ENCODE results near the gene RTTN. TPM values are rescaled to one million over a fixed set of nuclear protein-coding genes. Genes with fewer than 3 reads are reported as not detected.

RTTN gene
- total RNA-seq, 1 experiment from 2014 or later = 64.7 TPM

DNA sequence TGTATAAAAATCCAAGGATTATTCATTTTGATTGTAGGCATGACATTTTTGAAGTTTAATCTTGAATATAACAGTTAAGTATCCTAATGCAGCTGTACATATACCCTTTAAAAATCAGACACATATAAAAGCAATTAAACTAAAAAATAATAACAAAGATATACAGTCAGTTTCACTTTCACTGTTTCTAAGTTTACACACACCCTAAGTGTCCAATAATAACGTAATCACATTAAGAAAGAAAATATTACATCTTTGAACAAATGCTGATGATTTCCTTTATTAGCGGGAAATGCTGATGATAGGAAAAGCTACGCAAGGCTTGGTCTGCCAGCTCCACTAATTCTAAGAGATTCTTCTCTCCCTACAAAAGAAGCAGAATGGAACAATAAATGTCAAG is 38.8 kb downstream of the RTTN start:
- intact Hi-C loops (cut with micrococcal nuclease) = no loop called here
- Mint-ChIP-seq H3K4me1 (ENCODE audit: insufficient read depth, unreplicated experiment) (no peaks in the 10 kb centered on the region), H3K4me3 (ENCODE audit: unreplicated experiment) (no peak overlapping the region), H3K9me3 (ENCODE audit: unreplicated experiment) (no peaks in the 10 kb centered on the region), H3K27ac (ENCODE audit: low read depth, unreplicated experiment) (no peak overlapping the region), H3K36me3 (ENCODE audit: insufficient read depth, unreplicated experiment) (peaks cover 4% of the 10 kb centered on the region), H3K27me3 (ENCODE audit: insufficient read depth, unreplicated experiment) (no peaks in the 10 kb centered on the region)
- no peak for TF ChIP-seq CTCF (IDR thresholded peaks at IDR 0.05; ENCODE audit: unreplicated experiment)
- POLR2A ChIA-PET = interaction anchor here (0.8 kb wide), 1 partner anchor 285 kb away, joined by 3 read pairs; no protein-coding TSS in a partner anchor
- CTCF ChIA-PET = interaction anchor here (0.9 to 1.4 kb wide), 2 partner anchors 23 to 268 kb away, joined by 4 to 5 read pairs; no protein-coding TSS in a partner anchor
- no peak for DNase-seq (ENCODE audit: unreplicated experiment)
- no TSS peak for BruUV-seq (replicated peaks)

- Mint-ChIP-seq H3K27me3 (ENCODE audit: insufficient read depth, unreplicated experiment) (no peaks in the 10 kb centered on the region), H3K4me1 (ENCODE audit: insufficient read depth, unreplicated experiment) (no peaks in the 10 kb centered on the region), H3K9me3 (ENCODE audit: unreplicated experiment) (no peaks in the 10 kb centered on the region), H3K4me3 (ENCODE audit: unreplicated experiment) (no peak overlapping the region), H3K36me3 (ENCODE audit: insufficient read depth, unreplicated experiment) (peaks cover 7% of the 10 kb centered on the region), H3K27ac (ENCODE audit: low read depth, unreplicated experiment) (no peak overlapping the region)
- ChIA-PET CTCF (interaction anchor here (1.3 kb wide), 1 partner anchor 17 kb away, joined by 3 read pairs; no protein-coding TSS in a partner anchor), POLR2A (interaction anchor here (0.8 kb wide), 1 partner anchor 285 kb away, joined by 3 read pairs; no protein-coding TSS in a partner anchor)
- TF ChIP-seq CTCF (IDR thresholded peaks at IDR 0.05; ENCODE audit: unreplicated experiment) = no peak
- no peak for DNase-seq (ENCODE audit: unreplicated experiment)
- BruUV-seq (replicated peaks) = no TSS peak
- intact Hi-C loops (cut with micrococcal nuclease) = no loop called here
Measured at GRCh38 chr18:70165936-70166335, 39.6 kb downstream of the RTTN start.

DNA sequence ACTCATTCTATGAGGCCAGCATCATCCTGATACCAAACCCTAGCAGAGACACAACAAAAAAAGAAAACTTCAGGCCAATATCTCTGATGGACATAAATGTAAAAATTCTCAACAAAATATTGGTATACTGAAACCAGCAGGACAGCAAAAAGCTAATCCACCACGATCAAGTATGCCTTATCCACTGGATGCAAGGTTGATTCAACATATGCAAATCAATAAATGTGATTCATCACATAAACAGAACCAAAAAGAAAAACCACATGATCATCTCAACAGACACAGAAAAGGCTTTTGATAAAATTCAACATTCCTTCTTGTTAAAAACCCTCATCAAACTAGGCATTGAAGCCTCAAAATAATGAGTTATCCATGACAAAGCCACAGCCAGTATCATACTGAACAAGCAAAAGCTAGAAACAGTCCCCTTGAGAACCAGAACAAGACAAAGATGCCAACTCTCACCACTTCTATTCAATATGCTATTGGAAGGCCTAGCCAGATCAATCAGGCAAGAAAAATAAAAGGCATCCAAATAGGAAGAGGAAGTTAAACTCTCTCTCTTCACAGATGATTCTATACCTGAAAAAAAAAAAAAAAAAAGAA is 45.3 kb downstream of the RTTN start:
- peaks cover 7% of the 10 kb centered on the region for H3K36me3 Mint-ChIP-seq (ENCODE audit: insufficient read depth, unreplicated experiment)
- CTCF ChIA-PET = interaction anchor here (0.6 to 1.5 kb wide), 3 partner anchors 35 to 295 kb away, joined by 3 read pairs; no protein-coding TSS in a partner anchor
- DNase-seq (ENCODE audit: unreplicated experiment) = no peak

More for the DNA sequence above, 45.3 kb downstream of the RTTN start:
- no peaks in the 10 kb centered on the region for H3K27me3 Mint-ChIP-seq (ENCODE audit: insufficient read depth, unreplicated experiment)
- intact Hi-C loops (cut with micrococcal nuclease) = no loop called here
- no peak overlapping the region for H3K4me3 Mint-ChIP-seq (ENCODE audit: unreplicated experiment)
- no peaks in the 10 kb centered on the region for H3K9me3 Mint-ChIP-seq (ENCODE audit: unreplicated experiment)
- no peak overlapping the region for H3K27ac Mint-ChIP-seq (ENCODE audit: low read depth, unreplicated experiment)
- BruUV-seq (replicated peaks) = no TSS peak
- H3K4me1 Mint-ChIP-seq (ENCODE audit: insufficient read depth, unreplicated experiment) = peaks cover under 1% of the 10 kb centered on the region
- no peak for TF ChIP-seq CTCF (IDR thresholded peaks at IDR 0.05; ENCODE audit: unreplicated experiment)
- POLR2A ChIA-PET = no interaction called here
